Astrocyte of the cerebellum (primary cell): ENCODE results near the gene SYNJ2.
"Not testable (repeated sequence)": the region's sequence is repeated elsewhere in the genome, so short reads cannot be mapped to it uniquely, and the experiment has no call there.

Experiments
- DNase-seq: peaks from one replicate; pipeline ENCODE4 v3.0.0-alpha.2; 2011; ENCODE audit warnings: low read depth
- H3K4me3 ChIP-seq: 2 replicates; pipeline ENCODE4 v1.5.1; 2011; ENCODE audit warnings: mild to moderate bottlenecking, low read depth, low read length, moderate library complexity
- in situ Hi-C: cut with HindIII; loops from 2 replicates; pipeline ENCODE4 v1.10.0; 2017; ENCODE audit warnings: low sequenced_read_pairs
- TF ChIP-seq, protein P1 (sequence below): IDR thresholded peaks from 2 replicates; pipeline ENCODE4 v1.5.1; 2012; ENCODE audit warnings: low read length, low read depth, moderate library complexity, mild to moderate bottlenecking; ENCODE audit errors: missing control alignments

SYNJ2 gene

DNA sequence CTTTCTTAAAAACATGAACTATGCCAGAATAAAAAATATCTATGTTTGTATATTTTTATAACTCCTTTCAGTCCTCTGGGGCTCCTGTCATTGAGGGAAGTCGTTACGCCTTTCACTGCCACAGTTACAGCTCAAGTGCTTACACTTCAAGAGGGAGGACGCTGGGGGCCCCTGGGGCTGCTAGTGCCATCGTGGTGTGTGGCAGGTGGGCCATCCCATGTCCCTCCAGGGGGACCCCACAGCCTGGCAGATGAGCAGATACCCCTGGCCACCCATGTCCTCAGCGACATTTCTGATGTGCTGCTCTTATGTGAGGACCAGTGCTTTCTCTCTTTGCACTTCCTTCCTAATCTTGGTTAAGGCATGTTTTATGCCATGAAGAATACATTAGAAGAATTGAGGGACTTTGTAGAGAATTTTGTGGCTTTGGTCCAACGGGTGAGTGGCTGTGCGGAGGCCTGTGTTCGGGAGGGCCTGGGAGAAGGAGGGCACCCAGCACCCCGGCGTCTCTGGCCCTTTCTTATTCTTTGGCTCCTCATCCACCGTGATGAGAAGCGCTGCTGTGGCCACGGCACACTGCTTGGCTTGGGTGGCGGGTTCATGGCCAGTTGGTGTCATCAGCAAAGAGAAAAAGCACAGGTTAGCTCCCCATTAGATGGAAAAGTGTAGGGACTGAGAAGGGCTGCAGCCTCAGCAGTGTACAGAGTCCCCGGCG lies 38.3 kb upstream of the SYNJ2 start:
- no peak overlapping the region for H3K4me3 ChIP-seq
- TF ChIP-seq, protein P1, sequence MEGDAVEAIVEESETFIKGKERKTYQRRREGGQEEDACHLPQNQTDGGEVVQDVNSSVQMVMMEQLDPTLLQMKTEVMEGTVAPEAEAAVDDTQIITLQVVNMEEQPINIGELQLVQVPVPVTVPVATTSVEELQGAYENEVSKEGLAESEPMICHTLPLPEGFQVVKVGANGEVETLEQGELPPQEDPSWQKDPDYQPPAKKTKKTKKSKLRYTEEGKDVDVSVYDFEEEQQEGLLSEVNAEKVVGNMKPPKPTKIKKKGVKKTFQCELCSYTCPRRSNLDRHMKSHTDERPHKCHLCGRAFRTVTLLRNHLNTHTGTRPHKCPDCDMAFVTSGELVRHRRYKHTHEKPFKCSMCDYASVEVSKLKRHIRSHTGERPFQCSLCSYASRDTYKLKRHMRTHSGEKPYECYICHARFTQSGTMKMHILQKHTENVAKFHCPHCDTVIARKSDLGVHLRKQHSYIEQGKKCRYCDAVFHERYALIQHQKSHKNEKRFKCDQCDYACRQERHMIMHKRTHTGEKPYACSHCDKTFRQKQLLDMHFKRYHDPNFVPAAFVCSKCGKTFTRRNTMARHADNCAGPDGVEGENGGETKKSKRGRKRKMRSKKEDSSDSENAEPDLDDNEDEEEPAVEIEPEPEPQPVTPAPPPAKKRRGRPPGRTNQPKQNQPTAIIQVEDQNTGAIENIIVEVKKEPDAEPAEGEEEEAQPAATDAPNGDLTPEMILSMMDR, result no peak
- in situ Hi-C loops, result no loop called here
- DNase-seq, result no peak

DNA sequence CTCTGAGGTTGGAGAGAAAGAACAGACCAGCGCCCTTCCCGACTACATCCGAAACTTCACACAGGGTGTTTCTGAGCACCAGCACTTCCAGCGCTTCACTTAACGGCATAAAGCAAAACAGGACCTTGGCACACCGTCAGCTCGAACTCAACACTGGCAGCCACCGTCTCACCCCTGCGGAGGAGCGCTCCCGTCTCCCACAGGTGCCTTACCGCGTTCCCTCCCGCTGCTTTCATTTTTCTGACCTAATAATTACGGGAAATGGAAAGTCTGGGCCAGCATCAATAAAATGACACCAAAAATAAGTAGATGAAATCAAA lies 37.7 kb upstream of the SYNJ2 start:
- in situ Hi-C loops, result no loop called here
- no peak overlapping the region for H3K4me3 ChIP-seq
- TF ChIP-seq, protein P1, result no peak
- no peak for DNase-seq

DNA sequence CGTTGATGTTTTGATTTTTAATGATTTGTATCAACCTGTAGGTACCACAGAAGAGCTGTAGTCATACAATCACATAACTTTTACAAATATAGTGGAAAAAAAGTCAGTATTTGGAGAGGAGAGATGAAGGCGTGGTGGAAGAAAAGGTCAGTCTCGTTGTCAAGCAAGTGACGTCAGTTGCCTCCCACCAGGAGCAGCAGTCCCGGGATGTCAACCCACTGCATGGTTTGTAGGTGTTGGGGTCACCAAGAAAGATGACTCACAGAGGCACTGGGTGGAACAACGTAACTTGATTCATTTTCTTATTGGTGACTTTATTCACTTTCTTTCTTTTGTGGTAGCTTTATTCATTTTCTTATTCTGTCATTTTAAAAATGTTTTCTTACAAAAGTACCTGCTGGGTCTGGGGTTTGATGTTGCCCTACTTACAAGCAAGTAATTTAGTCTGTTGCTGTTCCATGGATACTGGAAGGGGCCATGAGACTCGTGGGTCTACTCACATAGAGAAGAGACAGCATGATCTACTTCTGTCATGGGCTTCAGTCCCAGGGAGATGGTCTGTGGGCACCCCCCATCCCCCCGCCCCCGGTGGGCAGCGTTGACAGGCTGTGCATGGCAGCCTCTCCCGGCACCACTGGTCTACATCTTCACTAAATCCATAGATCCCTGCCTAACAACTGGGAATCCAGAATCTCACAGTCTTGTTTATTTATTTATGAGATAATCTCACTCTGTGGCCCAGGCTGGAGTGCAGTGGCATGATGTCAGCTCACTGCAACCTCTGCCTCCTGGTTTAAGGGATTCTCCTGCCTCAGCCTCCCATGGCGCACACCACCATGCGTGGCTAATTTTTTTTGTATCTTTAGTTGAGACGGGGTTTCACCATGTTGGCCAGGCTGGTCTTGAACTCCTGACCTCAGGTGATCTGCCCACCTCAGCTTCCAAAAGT lies 36.4 kb upstream of the SYNJ2 start:
- in situ Hi-C loops, result no loop called here
- TF ChIP-seq, protein P1, result no peak
- no peak for DNase-seq
- H3K4me3 ChIP-seq, result no peak overlapping the region

DNA sequence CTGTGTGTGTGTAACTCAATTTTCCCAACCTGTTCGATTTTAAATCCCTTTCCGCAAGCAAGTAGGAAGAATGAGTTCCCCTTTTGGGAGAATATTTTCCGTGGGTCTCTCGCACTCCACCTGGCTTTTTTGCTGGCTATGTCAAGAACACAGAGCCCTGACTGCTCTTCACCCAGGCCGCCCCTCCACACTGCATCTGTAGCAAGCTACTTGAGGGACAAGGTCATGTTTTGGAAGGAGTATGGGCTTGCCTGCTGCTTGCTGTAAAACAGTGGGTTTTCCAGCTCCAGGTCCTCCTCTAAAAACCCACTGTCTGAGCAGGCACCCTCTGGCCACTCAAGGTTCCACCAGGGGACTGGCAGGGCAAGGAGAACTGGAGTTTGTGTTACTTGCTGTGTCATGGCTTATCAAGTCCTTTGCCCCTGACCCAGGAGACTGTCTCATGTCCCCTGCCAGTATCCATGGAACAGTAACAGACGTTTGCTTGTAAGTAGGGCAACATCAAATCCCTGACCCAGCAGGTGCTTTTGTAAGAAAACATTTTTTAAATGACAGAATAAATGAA lies 35.5 kb upstream of the SYNJ2 start:
- DNase-seq, result no peak
- in situ Hi-C loops, result no loop called here

DNA sequence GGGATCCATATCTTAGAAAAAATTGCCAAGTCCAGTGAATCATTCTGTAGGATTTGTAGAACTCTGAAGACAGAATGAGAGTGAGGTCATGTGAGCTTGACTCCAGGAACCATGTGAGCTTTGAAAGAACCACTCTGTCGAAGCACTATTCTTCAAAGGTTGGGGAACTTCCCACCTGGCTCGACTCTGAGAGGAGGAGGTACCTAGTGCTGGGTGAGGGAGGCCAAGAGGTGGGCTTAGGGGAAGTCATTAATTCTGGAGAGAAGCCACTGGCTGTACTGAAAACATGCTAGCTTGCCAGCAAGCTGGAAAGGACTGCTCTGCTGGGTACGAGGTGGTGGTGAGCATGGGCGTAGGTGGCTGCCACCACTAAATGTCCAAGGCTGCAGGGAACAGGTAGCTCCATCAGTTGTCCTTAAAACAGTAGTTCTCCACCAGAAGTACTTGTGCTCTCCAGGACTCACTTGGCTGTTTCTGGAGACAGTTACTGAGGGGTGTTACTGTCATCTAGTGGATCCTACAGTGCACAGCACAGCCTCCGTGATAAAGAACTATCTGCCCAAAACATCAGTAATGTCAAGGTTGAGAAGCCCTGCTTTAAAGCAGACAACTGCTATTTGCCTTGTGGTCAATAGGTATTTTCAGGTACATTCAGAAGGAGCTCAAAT lies 34.7 kb upstream of the SYNJ2 start:
- no peak for DNase-seq
- H3K4me3 ChIP-seq, result no peak overlapping the region
- TF ChIP-seq, protein P1, result peak; percentile 53
- in situ Hi-C loops, result no loop called here

More for the DNA sequence above, 35.5 kb upstream of the SYNJ2 start:
- no peak overlapping the region for H3K4me3 ChIP-seq
- TF ChIP-seq, protein P1, result no peak

DNA sequence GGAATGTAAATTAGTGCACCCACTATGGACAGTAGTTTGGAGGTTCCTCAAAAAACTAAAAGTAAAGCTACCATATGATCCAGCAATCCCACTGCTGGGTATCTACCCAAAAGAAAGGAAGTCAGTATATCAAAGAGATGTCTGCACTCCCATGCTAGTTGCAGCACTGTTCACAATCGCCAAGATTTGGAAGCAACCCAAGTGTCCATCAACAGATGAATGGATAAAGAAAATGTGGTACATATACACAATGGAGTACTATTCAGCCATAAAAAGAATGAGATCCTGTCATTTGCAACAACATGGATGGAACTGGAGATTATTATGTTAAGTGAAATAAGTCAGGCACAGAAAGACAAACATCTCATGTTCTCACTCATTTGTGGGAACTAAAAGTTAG lies 30.8 kb upstream of the SYNJ2 start:
- H3K4me3 ChIP-seq, DNase-seq, in situ Hi-C loops: not testable (repeated sequence)

DNA sequence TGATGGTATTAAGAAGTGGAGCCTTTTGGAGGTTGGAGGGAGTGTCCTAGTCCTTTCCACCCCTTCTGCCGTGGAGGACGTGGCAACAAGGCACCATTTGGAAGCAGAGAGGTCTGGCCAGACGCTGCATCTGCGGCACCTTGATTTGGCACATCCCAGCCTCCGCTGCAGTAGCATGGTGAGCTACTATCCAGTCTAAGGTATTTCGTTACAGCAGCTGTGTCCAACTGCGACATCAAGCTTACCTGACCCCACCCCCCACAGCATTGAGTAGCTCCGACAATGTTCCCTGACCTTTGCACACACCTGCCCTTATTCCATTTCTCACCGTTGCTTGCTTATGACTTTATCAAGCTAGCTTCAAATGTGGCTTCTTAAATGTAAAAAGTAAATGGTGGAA lies 29.8 kb upstream of the SYNJ2 start:
- in situ Hi-C loops, result no loop called here
- TF ChIP-seq, protein P1, result no peak
- DNase-seq, result no peak
- H3K4me3 ChIP-seq, result no peak overlapping the region
